CMK (cell line): ENCODE data around the gene CFAP45.

Experiments
- DNase-seq: peaks from one replicate; pipeline ENCODE4 v3.0.0-alpha.2; 2010; ENCODE audit warnings: low read depth

CFAP45 gene

DNA sequence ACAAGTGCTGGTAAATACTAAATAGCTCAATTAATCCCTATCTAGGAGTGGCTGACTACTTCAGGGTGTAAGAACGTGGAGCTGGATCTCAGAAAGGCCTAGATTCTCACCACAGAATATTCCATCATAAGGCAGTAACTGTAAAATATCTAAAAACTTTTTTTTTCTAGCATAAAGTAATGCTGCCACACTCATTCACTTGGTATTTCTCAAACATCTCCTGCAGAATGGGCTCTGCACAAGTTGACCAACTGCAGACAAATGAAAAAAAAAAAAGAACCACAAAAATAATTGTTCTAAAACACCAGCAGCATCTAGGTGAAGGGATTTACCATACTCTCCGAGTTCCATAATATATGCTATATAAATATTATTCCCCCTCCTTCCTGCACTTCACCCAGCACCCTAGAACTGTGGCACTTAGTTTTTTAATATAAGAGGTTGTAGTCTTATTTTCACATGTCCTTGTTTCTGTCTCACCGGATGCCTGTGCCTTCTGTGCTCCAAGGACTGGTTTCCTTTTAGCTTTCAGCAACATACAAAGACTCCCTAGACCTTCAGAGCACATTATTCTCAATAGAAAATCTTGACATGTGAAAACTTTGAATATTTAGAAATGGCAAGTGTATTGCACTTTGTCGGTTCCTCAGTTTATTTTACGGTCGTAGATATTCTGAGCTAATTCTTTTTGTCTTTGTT is 46.4 kb downstream of the CFAP45 start:
- no peak for DNase-seq

- DNase-seq, result no peak
These were observed 48.6 kb downstream of the CFAP45 start for GRCh38 chr1:159851407-159851806.

GRCh38 chr1:159849626-159850366 is 50.2 kb downstream of the CFAP45 start:
- no peak for DNase-seq

DNA sequence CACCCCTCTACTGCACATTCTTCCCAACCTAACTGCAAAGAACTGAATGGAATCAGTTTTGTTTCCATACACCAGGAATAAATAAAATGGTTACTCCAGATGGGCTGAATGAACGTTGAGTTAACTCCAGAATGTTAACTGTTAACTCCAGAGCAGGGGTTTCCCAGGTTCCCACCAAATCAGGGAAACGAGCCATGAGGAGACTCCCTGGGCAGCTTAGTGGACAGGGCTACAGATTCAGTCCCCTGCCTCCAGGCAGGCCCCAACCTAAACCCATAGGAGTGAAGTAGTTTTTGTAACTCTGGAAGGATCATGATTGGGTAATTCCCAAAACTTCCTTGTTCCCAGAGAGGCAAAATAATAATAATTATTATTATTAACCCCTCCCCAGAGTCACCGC is 51.6 kb downstream of the CFAP45 start:
- no peak for DNase-seq

DNA sequence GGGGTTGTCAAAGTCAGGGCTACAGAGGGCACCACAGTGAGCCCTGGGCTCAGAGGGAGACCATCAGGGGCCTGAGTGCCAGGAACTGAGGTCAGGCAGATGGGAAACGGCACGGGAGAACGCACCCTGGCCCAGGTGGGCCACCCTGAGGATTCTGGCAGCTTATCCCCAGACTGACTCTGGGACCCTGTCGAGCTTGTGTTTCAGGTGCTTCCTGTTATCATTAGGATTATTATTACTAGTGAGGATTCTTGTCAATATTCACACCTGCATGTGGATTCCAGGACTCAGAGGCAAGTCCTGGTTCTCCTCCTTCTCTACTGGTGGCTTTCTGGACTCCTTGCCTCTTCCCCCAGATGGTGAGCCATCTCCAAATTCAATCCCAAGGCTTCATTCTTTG is 52.7 kb downstream of the CFAP45 start:
- no peak for DNase-seq

DNA sequence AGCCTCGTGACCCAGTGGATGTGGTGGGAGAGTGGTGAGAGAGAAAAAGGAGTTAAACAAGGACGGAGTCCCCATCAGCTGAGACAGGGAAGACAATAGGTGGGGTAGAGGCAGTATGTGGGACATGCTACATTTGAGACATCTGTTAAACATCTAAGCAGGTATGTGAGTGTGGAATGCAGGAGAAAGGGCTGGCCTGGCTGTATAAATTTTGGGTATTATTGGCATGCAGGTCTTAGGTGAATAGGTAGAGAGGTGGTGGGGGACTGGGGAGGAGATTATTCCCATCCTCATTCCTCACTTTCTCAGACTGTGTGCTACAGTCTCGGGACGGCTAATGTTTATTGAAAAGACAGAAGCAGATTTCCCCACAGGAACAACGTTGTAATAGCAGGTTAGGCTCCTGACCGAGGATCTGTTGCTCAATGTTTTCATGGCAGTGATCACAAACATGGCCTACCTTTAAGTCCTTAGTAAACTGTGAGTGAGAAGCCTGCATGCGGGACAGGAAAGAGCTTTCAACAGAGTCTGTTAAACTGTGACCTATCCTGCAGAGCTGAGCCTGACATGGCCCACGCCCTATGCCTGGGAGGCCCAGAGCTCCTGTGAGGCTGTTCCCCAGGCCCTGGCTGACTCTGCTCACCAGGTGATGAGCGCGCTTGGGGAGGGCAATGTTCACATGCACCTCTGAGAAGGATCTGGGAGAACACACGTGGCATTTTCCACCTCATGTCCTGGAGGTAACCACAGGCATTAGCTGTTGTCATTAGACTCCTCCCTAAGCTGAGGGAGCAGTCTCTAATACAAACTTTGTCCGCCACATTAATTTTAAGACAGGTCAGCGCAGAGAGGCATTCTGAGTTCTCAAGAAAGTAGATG is 54.0 kb downstream of the CFAP45 start:
- DNase-seq, result no peak

GRCh38 chr1:159843459-159843858 is 56.5 kb downstream of the CFAP45 start:
- DNase-seq, result no peak

GRCh38 chr1:159841749-159842148 is 58.2 kb downstream of the CFAP45 start:
- no peak for DNase-seq

GRCh38 chr1:159839116-159839849 is 60.7 kb downstream of the CFAP45 start:
- DNase-seq, result no peak

DNA sequence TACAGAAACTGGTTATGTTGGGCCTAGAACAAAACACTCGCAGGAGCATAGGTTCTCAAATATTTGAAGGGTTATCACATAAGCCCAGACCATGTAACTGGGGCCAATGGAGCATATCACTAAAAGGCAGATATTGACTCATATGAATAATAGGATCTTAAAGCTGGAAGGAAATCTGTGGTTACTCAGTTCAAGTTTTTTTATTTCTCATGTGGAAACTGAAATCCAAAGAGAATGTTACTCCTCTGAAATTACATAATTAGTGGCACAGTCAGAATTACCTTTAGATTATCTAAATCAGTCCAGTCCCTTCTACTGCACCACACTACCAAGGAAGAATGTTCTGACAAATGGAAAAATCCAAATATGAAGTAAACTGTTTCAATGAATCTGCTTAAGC is 61.2 kb downstream of the CFAP45 start:
- no peak for DNase-seq

- DNase-seq, result no peak
These were observed 64.0 kb downstream of the CFAP45 start for GRCh38 chr1:159835862-159836525.

GRCh38 chr1:159835356-159835755 is 64.6 kb downstream of the CFAP45 start:
- DNase-seq, result no peak

GRCh38 chr1:159832309-159832708 is 67.7 kb downstream of the CFAP45 start:
- no peak for DNase-seq

GRCh38 chr1:159831412-159832141 is 68.4 kb downstream of the CFAP45 start:
- DNase-seq, result no peak

GRCh38 chr1:159830722-159831121 is 69.2 kb downstream of the CFAP45 start:
- DNase-seq, result no peak

- DNase-seq, result no peak
These were observed 70.0 kb downstream of the CFAP45 start for GRCh38 chr1:159829822-159830465.

- DNase-seq, result no peak
These were observed 70.7 kb downstream of the CFAP45 start for GRCh38 chr1:159829273-159829634.

DNA sequence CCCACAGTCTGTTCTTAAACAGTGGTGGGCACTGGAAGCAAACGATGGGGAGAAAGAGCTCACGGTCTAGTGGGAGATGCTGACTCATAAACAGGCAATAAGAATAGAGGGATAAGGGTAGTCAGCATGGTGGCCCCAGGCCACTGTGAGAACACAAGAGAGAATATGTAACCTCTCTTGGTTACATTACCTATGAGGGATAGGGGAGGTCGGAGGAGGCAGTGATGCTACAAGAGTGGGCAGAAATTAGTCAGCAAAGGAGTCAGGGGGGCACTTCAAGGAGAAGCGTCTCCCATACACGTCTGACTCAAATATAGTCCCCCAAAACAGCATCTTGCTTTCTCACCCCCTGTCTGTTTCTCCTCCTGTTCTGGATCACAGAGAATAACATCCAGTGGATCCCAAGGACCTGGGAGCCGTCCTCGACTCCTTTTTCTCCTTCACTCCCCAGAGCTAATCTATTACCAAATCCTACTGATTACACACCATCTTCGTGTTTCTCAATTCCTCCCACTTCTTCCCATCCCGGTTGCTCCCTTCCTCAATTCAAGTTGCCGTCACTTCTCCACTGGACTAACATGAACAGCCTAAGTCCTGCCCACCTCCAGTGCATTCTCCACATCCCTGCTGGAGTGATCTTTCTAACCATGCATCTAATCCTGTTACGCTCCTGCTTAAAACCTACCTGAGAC is 71.2 kb downstream of the CFAP45 start:
- no peak for DNase-seq

GRCh38 chr1:159828176-159828575 is 71.8 kb downstream of the CFAP45 start:
- no peak for DNase-seq

- DNase-seq, result no peak
These were observed 72.4 kb downstream of the CFAP45 start for GRCh38 chr1:159827549-159827948.
